AG08396 (cell line): ENCODE measurements around the gene RABIF.
"Not testable (repeated sequence)": the region's sequence is repeated elsewhere in the genome, so short reads cannot be mapped to it uniquely, and the experiment has no call there.

Experiments used
- DNase-seq: peaks from one replicate; pipeline ENCODE4 v3.0.0; 2012; ENCODE audit warnings: low spot score, mixed read lengths

RABIF gene

GRCh38 chr1:202888531-202889360 lies at the start of gene RABIF:
Gene RABIF, minus strand, starts transcription at chr1:202889149. Its CDS starts 51 bp downstream, at chr1:202889098.
- peak; percentile 99 for DNase-seq

GRCh38 chr1:202938287-202938925 lies 49.5 kb upstream of the RABIF start:
- DNase-seq = no peak

GRCh38 chr1:202936409-202936808 lies 47.5 kb upstream of the RABIF start:
- DNase-seq = not testable (repeated sequence)

GRCh38 chr1:202935844-202936243 lies 46.9 kb upstream of the RABIF start:
- no peak for DNase-seq

- DNase-seq = no peak
Measured at GRCh38 chr1:202934755-202935154, 45.8 kb upstream of the RABIF start.

- DNase-seq = no peak
Measured at GRCh38 chr1:202932476-202932875, 43.5 kb upstream of the RABIF start.

- peak; percentile 98 for DNase-seq
Measured at GRCh38 chr1:202926581-202927491, 37.9 kb upstream of the RABIF start, which contains the start of gene KLHL12. Gene KLHL12, minus strand, starts transcription at chr1:202927234. Its CDS starts 2,072 bp downstream, at chr1:202925162.

GRCh38 chr1:202923533-202923932 lies 34.6 kb upstream of the RABIF start:
- no peak for DNase-seq

- DNase-seq = no peak
Measured at GRCh38 chr1:202919615-202920014, 30.7 kb upstream of the RABIF start.

- DNase-seq = no peak
Measured at GRCh38 chr1:202915146-202915545, 26.2 kb upstream of the RABIF start.

GRCh38 chr1:202912476-202912875 lies 23.5 kb upstream of the RABIF start:
- DNase-seq = not testable (repeated sequence)

- no peak for DNase-seq
Measured at GRCh38 chr1:202909494-202909893, 20.5 kb upstream of the RABIF start.

GRCh38 chr1:202908998-202909397 lies 20.0 kb upstream of the RABIF start:
- no peak for DNase-seq

- DNase-seq = no peak
Measured at GRCh38 chr1:202905331-202905730, 16.4 kb upstream of the RABIF start.

GRCh38 chr1:202903808-202904207 lies 14.9 kb upstream of the RABIF start:
- not testable (repeated sequence) for DNase-seq

GRCh38 chr1:202901555-202901954 lies 12.6 kb upstream of the RABIF start:
- DNase-seq = no peak

GRCh38 chr1:202892501-202892900 lies 3.6 kb upstream of the RABIF start:
- no peak for DNase-seq

GRCh38 chr1:202890392-202890791 lies 1.4 kb upstream of the RABIF start:
- no peak for DNase-seq

- no peak for DNase-seq
Measured at GRCh38 chr1:202888221-202888530, 773 bp downstream of the RABIF start.

GRCh38 chr1:202880961-202881460 lies 7.9 kb downstream of the RABIF start:
- DNase-seq = no peak

GRCh38 chr1:202880062-202880461 lies 8.9 kb downstream of the RABIF start:
- no peak for DNase-seq

GRCh38 chr1:202879128-202879527 lies 9.8 kb downstream of the RABIF start:
- DNase-seq = no peak
